NCI-H1694 (cell line): ENCODE measurements around the gene SPAG6.
"Not testable (repeated sequence)": the region's sequence is repeated elsewhere in the genome, so short reads cannot be mapped to it uniquely, and the experiment has no call there.

Source experiments
- DNase-seq: peaks from one replicate; lab custom pipeline; 2025; lab: John Stamatoyannopoulos, UW

Gene SPAG6

GRCh38 chr10:22372298-22372697, 27.0 kb downstream of the SPAG6 start:
- no peak for DNase-seq

DNA sequence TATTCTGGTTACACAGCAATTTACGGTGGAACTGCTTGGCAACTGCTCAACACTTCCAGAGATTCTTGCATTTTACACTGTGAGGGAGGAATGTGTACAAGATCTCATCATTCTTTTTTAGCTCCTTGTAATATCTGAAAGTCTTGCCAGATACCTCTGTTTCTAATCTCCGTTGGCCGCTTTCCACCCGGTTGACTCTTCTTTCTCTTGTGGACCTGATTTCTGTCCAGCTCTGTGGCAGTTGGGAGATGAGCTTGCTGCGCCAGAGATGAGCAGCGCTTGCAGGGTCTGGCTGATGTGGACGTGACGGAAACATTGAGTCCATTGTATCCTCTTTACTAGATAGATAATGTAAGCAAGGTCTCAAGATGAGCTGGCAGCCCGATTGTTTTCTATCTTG, 27.6 kb downstream of the SPAG6 start:
- DNase-seq = no peak

- no peak for DNase-seq
Measured at GRCh38 chr10:22374489-22375126, 29.3 kb downstream of the SPAG6 start.

DNA sequence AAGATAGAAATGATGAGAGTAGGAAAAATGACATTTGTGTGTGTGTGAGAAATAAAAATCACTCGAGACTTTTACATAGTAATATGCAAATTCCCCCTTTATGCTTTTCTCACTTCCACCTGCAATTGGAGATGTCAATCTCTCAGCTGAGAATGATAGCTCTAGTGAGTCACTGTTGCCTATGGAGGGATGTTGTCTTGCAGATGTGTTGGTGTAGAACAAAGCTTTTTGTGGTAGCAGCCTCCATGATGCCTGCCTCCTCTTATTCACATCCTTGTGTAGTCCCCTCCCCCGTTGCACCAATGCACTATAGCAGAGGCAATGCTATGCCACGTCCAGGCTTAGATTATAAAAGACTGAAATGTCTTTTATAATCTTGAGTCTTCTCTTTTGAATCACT, 33.8 kb downstream of the SPAG6 start:
- DNase-seq = no peak

DNA sequence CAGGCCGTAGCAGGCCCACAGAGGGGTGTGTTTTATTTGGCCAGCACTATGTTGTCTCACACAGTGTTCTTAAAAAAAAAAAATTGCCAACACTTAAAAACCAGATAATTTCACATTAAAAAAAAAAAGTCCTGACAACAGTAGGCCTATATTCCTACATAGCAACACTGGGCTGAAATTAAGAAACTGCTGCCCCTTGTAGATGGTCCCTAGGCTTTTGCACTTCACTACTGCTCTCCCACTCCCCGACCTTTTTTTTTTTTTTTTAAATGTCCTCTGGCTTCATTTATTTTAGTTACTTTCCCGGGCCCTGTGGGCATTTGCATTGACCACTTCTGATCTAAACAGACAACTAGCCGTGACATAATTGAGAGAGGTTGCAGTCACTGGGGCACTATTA, 36.0 kb downstream of the SPAG6 start:
- no peak for DNase-seq

- no peak for DNase-seq
Measured at GRCh38 chr10:22386503-22386902, 41.2 kb downstream of the SPAG6 start.

DNA sequence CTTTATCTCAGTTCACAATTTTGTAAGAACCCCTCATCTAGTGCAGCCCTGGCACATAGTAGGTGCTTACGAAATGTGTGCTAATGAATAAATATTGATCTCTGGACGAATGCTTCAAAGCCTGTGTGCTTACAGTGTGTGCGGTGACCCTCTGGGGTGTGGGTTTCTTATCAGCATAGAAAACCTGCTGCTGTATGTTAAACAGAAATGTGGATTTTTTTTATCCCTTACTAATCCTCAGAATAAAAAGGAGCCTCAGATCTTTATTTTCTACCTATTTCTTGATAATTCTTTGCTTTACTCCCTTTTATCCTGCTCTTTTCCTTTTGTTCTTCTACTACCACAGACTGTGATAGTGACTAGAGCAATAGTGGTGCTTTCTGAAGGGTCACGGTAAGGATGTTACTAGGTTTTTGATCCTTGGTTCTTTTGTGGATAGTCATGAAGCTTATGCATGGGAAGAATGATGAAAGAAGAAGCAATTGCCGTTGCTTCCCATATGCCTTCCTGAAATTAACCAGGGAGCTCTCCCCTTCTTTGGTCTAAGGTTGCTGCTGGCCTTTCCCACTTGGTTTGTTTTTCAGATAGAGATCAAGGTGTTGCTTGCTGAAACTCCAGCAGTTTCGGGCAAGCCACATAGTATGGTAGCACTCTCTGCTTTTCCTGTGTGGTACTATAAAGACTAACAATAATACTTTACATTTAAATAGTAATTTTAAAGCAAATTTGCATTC, 44.7 kb downstream of the SPAG6 start:
- DNase-seq = no peak

DNA sequence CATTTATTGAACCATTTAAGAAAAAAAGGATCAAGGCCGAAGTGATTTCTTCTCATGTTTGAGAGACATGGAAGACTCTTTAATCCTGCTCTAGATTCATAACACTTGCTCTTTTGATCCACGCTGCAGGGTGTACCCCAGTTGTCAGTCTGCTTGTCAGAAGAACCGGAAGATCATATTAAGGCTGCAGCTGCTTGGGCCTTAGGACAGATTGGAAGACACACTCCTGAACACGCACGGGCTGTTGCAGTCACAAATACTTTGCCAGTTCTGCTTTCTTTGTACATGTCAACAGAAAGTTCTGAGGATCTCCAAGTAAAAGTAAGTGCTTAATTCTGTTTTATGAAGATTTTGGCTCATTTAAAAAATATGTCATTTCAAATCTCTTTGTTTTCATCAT, 46.3 kb downstream of the SPAG6 start:
- no peak for DNase-seq

- not testable (repeated sequence) for DNase-seq
Measured at GRCh38 chr10:22396195-22396594, 50.9 kb downstream of the SPAG6 start.

- not testable (repeated sequence) for DNase-seq
Measured at GRCh38 chr10:22406916-22407315, 61.6 kb downstream of the SPAG6 start.

GRCh38 chr10:22410394-22410793, 65.1 kb downstream of the SPAG6 start:
- DNase-seq = no peak

- no peak for DNase-seq
Measured at GRCh38 chr10:22410846-22411245, 65.5 kb downstream of the SPAG6 start.

- no peak for DNase-seq
Measured at GRCh38 chr10:22414146-22414545, 68.8 kb downstream of the SPAG6 start.

DNA sequence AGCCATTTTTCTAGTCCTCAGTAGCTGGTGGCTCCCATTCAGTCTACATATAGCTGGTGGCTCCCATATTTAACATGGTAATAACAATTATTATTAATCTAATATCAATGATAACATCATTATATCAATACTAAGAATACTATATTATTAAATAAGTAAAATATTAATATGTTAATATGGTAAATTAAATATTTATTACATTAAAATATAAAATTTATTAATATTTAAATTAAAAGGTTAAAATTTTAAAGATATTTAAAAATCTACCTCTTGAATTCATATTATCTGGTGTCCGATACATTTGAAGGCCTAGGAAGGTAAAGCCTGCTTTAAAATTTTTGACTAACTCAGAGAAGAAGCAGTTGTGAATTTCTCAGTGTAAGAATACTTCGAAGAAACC, 69.8 kb downstream of the SPAG6 start:
- no peak for DNase-seq

- DNase-seq = no peak
Measured at GRCh38 chr10:22417736-22418268, 72.5 kb downstream of the SPAG6 start.

GRCh38 chr10:22420787-22421517, 75.7 kb downstream of the SPAG6 start:
- DNase-seq = peak; percentile 23

DNA sequence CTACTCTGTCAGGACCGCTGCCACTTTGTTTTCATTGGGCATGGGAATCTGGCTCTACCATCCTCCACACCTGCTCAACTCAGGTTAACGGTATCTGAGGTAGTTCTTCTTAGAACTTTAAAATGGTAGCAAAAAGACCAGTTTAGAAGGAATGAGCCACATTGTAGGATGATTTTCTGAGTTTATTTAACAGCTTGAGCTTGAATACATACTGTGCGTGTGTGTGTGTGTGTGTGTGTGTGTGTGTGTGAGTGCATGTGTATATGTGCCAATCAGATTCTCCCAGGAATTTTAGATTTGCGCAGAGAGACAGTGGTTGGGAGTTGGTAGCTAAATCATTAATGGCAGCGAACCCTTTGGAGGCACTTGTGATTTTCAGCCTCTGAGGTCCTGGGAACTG, 81.4 kb downstream of the SPAG6 start:
- DNase-seq = no peak

- no peak for DNase-seq
Measured at GRCh38 chr10:22427101-22427500, 81.8 kb downstream of the SPAG6 start.

GRCh38 chr10:22427890-22428571, 82.7 kb downstream of the SPAG6 start:
- peak; percentile 96 for DNase-seq

- DNase-seq = no peak
Measured at GRCh38 chr10:22429146-22429545, 83.8 kb downstream of the SPAG6 start.

DNA sequence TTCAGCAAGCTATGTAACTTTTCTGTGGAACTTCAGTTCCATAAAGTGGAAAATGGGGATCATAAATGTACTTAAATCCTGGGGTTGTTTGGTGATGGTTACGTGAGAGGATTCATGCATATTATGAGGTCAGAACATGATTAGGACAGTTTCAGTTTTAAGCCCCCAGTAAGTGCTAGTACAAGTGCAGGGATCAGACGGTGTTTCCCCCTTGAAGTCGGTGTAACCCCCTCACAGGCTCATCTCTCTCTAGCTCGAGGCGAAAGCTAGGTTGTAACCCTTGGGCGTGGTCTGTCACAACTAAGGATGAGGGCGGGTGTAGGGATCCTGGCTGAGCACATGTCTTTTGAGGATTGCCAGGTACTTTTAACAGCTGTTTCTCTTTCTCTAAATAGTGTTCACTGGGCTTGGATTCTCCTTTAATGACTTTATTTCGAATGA, 84.7 kb downstream of the SPAG6 start:
- DNase-seq = no peak

- DNase-seq = no peak
Measured at GRCh38 chr10:22433875-22434274, 88.6 kb downstream of the SPAG6 start.
